ENCODE data around the gene KRT23.

- TF ChIP-seq GATA3 (IDR thresholded peaks at IDR 0.05; ENCODE audit: low read depth, low read length), result no peak
- no peak for TF ChIP-seq GATA2 (IDR thresholded peaks at IDR 0.05; ENCODE audit: low read depth, low read length)
Measured at GRCh38 chr17:40944531-40944930, 7.1 kb upstream of the KRT23 start.

Data from SH-SY5Y (cell line).